ENCODE measurements around the gene SYNJ2.

GRCh38 chr6:158064725-158065251 lies 83.1 kb downstream of the SYNJ2 start:
- TF ChIP-seq CTCF (IDR thresholded peaks at IDR 0.05; ENCODE audit: poor library complexity, severe bottlenecking) (no peak), TAF1 (IDR thresholded peaks at IDR 0.05; ENCODE audit: low read depth) (no peak), EZH2 (IDR thresholded peaks at IDR 0.05; ENCODE audit: borderline replicate concordance, insufficient read depth, low read length, poor library complexity, severe bottlenecking) (no peak), POLR2AphosphoS5 (IDR thresholded peaks at IDR 0.05) (no peak), RAD21 (conservative IDR thresholded peaks at IDR 0.05) (no peak), SMC3 (conservative IDR thresholded peaks at IDR 0.05; ENCODE audit: poor library complexity) (no peak), REST (IDR thresholded peaks at IDR 0.05; ENCODE audit: borderline replicate concordance) (no peak), MXI1 (conservative IDR thresholded peaks at IDR 0.05; ENCODE audit: poor library complexity, severe bottlenecking) (no peak)

Measured in neural cell (in vitro differentiated cells).